GM06990 (cell line): ENCODE results near the gene PDSS1.
A peak's percentile ranks its signal among the peaks of the same experiment; 100 is the strongest.
"Not testable (repeated sequence)": the region's sequence is repeated elsewhere in the genome, so short reads cannot be mapped to it uniquely, and the experiment has no call there.

Experiments
- DNase-seq: peaks from one replicate; pipeline ENCODE4 v3.0.0-alpha.2; 2011; ENCODE audit not compliant: insufficient read length; ENCODE audit errors: extremely low read depth
- H3K27me3 ChIP-seq: replicated peaks from 2 replicates; pipeline ENCODE4 v1.6.0; 2011; ENCODE audit warnings: low read length; ENCODE audit not compliant: control insufficient read depth, insufficient read depth
- H3K36me3 ChIP-seq: 2 replicates; pipeline ENCODE4 v1.5.1; 2011; ENCODE audit warnings: low read length; ENCODE audit not compliant: control insufficient read depth, insufficient read depth
- H3K4me3 ChIP-seq: replicated peaks from 2 replicates; pipeline ENCODE4 v1.5.1; 2011; ENCODE audit warnings: low read depth, mild to moderate bottlenecking, control low read depth, low read length
- TF ChIP-seq, protein P1 (sequence below): IDR thresholded peaks from 2 replicates; pipeline ENCODE4 v1.5.1; 2011; ENCODE audit warnings: low read length, control low read depth, mild to moderate bottlenecking, inconsistent platforms; ENCODE audit not compliant: insufficient read depth, poor library complexity, severe bottlenecking

The PDSS1 gene

DNA sequence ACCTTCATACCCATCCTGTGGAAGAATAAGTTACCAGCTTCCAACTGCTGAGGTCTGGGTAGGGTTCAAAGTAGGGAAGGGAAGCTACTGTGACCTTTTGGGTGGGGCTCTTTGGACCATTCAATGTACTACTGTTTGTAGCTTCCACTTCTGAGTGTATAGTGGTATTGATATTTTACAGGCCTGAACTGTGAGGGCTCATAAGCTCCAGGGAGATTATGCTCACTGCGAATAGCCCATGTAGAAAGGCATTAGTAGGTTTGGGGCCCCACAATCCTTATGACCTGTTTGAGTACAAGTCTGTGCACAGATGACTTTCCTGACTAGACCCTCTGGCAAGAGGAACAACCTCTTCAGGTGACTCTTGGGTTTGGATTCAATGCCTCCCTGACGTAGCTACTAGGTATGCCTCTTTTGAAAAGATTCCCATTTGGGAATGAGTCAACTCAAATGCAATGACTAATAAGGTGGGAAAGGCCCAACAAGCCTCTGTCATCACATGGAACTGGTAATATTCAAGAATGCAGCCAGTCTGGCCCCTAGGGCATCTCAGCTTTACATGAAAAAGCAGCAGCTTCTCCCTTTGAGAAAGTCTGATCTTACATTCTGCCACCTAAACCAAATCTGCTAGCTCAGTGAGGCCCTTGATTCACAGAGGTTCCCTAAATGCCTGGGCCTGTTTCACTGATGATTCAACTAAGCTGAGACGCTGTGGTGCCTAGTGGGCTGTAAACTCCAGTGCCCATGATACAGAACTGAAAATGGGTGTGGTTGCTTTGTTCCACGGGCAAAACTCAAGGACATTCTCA, 83.5 kb downstream of the PDSS1 start:
- Histone ChIP-seq H3K27me3 (no peaks in the 10 kb centered on the region), H3K4me3 (no peak overlapping the region), H3K36me3 (peaks cover 1% of the 10 kb centered on the region)
- peak; percentile 31 for DNase-seq
- TF ChIP-seq, protein P1, sequence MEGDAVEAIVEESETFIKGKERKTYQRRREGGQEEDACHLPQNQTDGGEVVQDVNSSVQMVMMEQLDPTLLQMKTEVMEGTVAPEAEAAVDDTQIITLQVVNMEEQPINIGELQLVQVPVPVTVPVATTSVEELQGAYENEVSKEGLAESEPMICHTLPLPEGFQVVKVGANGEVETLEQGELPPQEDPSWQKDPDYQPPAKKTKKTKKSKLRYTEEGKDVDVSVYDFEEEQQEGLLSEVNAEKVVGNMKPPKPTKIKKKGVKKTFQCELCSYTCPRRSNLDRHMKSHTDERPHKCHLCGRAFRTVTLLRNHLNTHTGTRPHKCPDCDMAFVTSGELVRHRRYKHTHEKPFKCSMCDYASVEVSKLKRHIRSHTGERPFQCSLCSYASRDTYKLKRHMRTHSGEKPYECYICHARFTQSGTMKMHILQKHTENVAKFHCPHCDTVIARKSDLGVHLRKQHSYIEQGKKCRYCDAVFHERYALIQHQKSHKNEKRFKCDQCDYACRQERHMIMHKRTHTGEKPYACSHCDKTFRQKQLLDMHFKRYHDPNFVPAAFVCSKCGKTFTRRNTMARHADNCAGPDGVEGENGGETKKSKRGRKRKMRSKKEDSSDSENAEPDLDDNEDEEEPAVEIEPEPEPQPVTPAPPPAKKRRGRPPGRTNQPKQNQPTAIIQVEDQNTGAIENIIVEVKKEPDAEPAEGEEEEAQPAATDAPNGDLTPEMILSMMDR, result no peak

DNA sequence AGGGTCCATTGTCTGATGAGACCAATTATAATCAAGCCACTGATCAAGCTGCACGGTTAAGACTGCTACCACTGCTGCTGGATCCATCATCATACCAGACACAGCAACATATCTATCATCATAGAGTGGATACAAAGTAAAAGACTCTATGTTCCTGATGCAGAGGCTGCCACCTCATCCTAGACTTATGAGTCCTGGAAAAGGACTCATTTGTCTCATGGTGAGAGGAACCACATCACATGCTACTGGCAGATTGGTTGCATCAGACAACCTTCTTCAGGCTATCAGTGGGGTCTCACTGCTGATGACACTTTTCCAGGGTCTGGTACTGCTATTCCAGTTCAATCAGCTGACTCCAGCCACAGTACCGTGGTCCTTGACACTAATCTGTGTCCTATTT, 84.3 kb downstream of the PDSS1 start:
- H3K4me3 ChIP-seq, result no peak overlapping the region
- TF ChIP-seq, protein P1, result no peak
- DNase-seq, result no peak
- no peaks in the 10 kb centered on the region for H3K27me3 ChIP-seq
- peaks cover 1% of the 10 kb centered on the region for H3K36me3 ChIP-seq

DNA sequence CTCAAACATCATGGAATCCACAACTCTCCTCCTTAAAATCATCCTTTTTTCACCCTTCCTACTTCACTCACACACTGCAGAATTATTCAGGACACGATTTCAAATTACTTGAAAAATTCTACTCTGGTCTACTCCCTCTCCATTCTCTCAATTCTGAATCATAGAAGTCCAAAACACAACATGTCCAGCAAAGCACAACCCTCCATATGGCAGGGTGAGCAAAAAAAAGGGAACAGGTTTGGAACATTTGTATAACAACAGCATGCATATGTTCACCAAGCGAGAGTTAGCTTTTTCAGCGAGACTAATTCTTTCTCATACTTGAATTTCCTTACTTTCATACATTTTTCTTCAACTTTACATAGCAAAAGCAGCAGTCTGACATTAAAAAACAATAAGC, 89.9 kb downstream of the PDSS1 start:
- peaks cover 1% of the 10 kb centered on the region for H3K36me3 ChIP-seq
- no peak for DNase-seq
- H3K27me3 ChIP-seq, result no peaks in the 10 kb centered on the region
- no peak overlapping the region for H3K4me3 ChIP-seq
- TF ChIP-seq, protein P1, result no peak

DNA sequence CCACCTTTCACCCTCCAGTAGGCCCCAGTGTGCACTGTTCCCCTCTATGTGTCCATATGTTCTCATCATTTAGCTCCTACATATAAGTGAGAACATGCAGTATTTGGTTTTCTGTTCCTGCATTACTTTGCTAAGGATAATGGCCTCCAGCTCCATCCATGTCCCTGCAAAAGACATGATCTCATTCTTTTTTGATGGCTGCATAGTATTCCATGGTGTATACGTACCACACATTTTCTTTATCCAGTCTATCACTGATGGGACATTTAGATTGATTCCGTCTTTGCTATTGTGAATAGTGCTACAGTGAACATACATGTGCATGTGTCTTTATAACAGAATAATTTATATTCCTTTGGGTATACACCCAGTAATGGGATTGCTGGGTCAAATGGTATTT, 92.3 kb downstream of the PDSS1 start:
- H3K27me3 ChIP-seq, DNase-seq, H3K36me3 ChIP-seq, H3K4me3 ChIP-seq: not testable (repeated sequence)

DNA sequence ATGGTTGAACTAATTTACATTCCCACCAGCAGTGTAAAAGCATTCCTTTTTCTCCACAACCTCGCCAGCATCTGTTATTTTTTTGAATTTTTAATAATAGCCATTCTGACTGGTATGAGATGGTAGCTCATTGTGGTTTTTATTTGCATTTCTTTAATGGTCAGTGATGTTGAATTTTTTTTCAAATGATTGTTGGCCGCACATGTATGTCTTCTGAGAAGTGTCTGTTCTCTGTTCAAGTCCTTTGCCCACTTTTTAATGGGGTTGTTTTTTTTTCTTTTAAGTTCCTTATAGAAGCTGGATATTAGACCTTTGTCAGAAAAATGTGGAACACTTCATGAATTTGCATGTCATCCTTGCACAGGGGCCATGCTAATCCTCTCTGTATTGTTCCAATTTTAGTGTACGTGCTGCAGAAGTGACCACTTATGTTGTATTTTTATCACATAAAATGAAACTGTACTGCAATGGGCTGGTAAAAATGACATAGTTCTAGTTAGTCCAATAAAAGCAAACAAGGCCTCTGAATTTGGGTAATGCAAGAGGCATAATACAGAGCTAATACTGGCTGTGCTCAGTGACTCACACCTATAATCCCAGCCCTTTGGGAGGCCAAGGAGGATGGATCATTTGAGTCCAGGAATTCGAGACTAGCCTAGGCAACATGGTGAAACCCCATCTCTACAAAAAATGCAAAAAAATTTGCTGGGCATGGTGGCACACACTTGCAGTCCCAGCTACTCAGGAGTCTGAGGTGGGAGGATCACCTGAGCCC, 92.9 kb downstream of the PDSS1 start:
- Histone ChIP-seq H3K27me3 (no peaks in the 10 kb centered on the region), H3K4me3 (no peak overlapping the region), H3K36me3 (peaks cover 1% of the 10 kb centered on the region)
- DNase-seq, result no peak
- TF ChIP-seq, protein P1, result no peak

DNA sequence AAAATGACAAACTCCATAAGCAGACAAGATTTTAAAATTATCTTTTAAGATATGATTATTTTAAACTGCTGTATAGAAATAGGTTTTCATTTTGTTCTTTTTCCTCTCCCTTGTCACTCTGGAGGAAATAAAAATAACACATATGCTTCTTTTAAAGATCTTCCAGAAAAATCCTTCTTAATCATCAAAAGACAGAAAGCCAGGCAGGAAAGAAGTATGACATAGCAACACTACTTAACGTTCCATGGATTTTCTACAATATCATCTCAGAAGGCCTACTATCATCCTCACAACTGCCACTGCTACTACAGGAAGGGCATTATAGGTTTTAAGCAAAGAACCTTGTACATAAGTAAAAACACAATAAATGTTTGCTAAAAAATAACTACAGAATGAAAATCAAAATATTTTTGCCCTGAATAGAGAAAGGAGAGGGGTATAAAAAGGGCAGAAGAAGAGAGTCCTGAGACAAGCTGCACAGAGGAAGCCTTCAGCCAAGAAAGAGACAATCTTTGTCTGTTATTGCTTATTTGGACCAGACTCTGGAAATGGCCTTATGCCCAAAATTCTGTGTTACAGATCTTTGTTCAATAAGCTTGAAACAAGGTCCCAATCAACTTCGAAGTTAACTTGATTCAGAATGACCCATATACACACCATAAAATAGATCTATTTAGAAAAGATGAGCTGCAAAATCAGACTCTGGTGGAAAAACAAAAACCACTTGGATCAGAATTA, 95.4 kb downstream of the PDSS1 start:
- no peak for DNase-seq
- no peak overlapping the region for H3K4me3 ChIP-seq
- H3K27me3 ChIP-seq, result no peaks in the 10 kb centered on the region
- no peaks in the 10 kb centered on the region for H3K36me3 ChIP-seq
- TF ChIP-seq, protein P1, result no peak
